ENCODE measurements around the gene CDH11. TPM values are rescaled to one million over a fixed set of nuclear protein-coding genes. Genes with fewer than 3 reads are reported as not detected.

CDH11 gene
- polyA plus RNA-seq, 1 donor = 41.9 TPM

DNA sequence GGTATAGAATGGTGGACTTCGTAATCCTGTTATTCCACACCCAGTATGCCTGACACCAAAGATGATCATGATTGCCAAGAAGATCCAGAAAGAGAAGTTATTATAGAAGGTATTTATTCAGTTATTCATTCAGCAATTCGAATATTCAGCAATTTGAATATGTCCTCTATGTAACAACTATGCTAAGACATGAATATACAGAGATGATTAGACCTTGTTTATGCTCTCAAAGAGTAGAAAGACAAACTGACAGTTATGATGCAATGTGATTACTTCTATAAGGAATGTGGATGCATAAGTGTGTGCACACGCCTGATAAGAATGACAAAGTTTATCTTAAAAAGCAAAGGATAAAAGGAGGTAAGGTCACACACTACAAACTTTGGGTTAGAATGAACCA, 218.1 kb downstream of the CDH11 start:
- no peak for DNase-seq

DNA sequence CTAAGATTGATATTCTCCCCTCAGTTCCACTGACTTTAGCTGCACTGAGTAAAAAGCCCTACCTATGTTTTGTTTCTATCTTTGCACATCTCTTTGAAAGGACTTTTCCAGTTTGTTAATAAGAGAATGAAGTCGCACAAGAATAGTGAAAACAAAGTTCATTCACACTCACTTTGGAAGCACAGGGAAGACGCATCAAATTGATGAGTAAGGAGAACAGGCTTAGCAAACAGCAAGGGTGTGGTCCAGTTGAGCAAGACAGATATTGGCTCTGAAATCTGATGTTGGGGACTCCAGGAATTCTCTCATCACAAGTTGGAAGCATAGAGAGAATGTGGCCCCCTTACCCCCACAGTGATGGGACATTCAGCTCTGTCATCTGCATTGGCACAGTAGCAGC, 221.3 kb downstream of the CDH11 start:
- DNase-seq = no peak

DNA sequence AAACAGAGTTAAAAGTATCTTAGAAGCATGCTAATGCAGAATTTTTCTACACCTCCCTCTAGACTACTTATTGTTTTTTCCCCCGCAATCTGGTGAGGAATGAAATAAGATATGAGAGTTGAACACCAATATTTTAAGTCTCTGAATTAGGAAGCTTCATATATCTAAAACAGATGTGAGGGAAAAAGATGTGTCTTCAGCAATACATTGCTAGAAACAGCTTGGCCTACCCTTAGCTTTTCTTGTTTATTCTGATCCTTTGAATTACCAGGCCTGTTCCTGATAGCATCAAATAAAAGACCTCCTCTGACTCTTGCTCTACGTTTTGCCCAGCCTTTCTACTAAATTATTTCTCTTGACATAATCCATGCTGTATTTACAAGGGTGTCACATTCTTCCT, 221.8 kb downstream of the CDH11 start:
- no peak for DNase-seq

- DNase-seq = no peak
Observed at GRCh38 chr16:64898159-64898558, 223.7 kb downstream of the CDH11 start.
